Keratinocyte (primary cell): ENCODE data around the gene LYPD6B. TPM values are rescaled to one million over a fixed set of nuclear protein-coding genes. Genes with fewer than 3 reads are reported as not detected.

ENCODE experiments used
- DNase-seq: peaks from one replicate; pipeline ENCODE4 v3.0.0-alpha.2; 2011; ENCODE audit warnings: low read depth, missing footprints, low spot score
- FAIRE-seq: peaks from 2 replicates; lab custom pipeline; 2011; peaks lifted over from hg19 to GRCh38; lab: Jason Lieb, UNC
- H2AFZ ChIP-seq: 2 replicates; pipeline ENCODE4 v1.6.0; 2012; ENCODE audit warnings: low read length, control low read depth, inconsistent platforms; ENCODE audit not compliant: control insufficient read depth
- H3K27ac ChIP-seq: 2 replicates; pipeline ENCODE4 v1.5.1; 2011; ENCODE audit warnings: low read length; ENCODE audit not compliant: control insufficient read depth, insufficient read depth
- H3K27me3 ChIP-seq: 3 replicates; pipeline ENCODE4 v1.6.0; 2011; ENCODE audit warnings: low read length; ENCODE audit not compliant: control insufficient read depth, insufficient read depth; ENCODE audit errors: extremely low read depth
- H3K36me3 ChIP-seq, 2 experiments: 2 replicates in 1 of 2; 3 replicates in 1 of 2; pipeline ENCODE4 v1.5.1; 2011; ENCODE audit warnings: low read length in 2 of 2, mild to moderate bottlenecking in 1 of 2; ENCODE audit not compliant: control insufficient read depth in 2 of 2, insufficient read depth in 2 of 2; ENCODE audit errors: extremely low read depth in 1 of 2
- H3K4me1 ChIP-seq: 3 replicates; pipeline ENCODE4 v1.5.1; 2011; ENCODE audit warnings: low read length; ENCODE audit not compliant: control insufficient read depth, insufficient read depth; ENCODE audit errors: extremely low read depth
- H3K4me2 ChIP-seq: 3 replicates; pipeline ENCODE4 v1.6.0; 2011; ENCODE audit warnings: low read depth, low read length; ENCODE audit not compliant: control insufficient read depth, insufficient read depth; ENCODE audit errors: extremely low read depth
- H3K4me3 ChIP-seq, 3 experiments: fragments of 200-600 bp in 1 of 3; sonication (generic) in 1 of 3; 2 replicates in 2 of 3; 3 replicates in 1 of 3; pipeline ENCODE4 v1.5.1; 2011 to 2016; ENCODE audit warnings: low read length in 3 of 3, mild to moderate bottlenecking in 3 of 3, control low read depth in 2 of 3, inconsistent platforms in 1 of 3, low read depth in 1 of 3, mixed read lengths in 1 of 3, mixed run types in 1 of 3, moderate library complexity in 1 of 3; ENCODE audit not compliant: control insufficient read depth in 2 of 3, insufficient read depth in 2 of 3; ENCODE audit errors: extremely low read depth in 1 of 3
- H3K79me2 ChIP-seq: 2 replicates; pipeline ENCODE4 v1.6.0; 2012; ENCODE audit warnings: low read length; ENCODE audit not compliant: control insufficient read depth, insufficient read depth
- H3K9ac ChIP-seq: 3 replicates; pipeline ENCODE4 v1.6.0; 2011; ENCODE audit warnings: low read length; ENCODE audit not compliant: control insufficient read depth, insufficient read depth; ENCODE audit errors: extremely low read depth
- H3K9me1 ChIP-seq: 3 replicates; pipeline ENCODE4 v1.6.0; 2011; ENCODE audit warnings: low read length; ENCODE audit not compliant: control insufficient read depth, insufficient read depth; ENCODE audit errors: extremely low read depth
- H3K9me3 ChIP-seq: 2 replicates; pipeline ENCODE4 v1.5.1; 2012; ENCODE audit warnings: low read depth, low read length; ENCODE audit not compliant: control insufficient read depth
- H4K20me1 ChIP-seq: 3 replicates; pipeline ENCODE4 v1.6.0; 2011; ENCODE audit warnings: low read length; ENCODE audit not compliant: control insufficient read depth, insufficient read depth; ENCODE audit errors: extremely low read depth
- CTCF ChIP-seq, 3 experiments: IDR thresholded peaks in 1 of 3; conservative IDR thresholded peaks in 1 of 3; optimal IDR thresholded peaks in 1 of 3; 2 replicates in 2 of 3; 3 replicates in 1 of 3; pipeline versions ENCODE3 to v1.5.1; 2011; ENCODE audit warnings: low read length in 3 of 3, mild to moderate bottlenecking in 3 of 3, moderate library complexity in 2 of 3, control low read depth in 1 of 3, inconsistent platforms in 1 of 3; ENCODE audit not compliant: insufficient read depth in 2 of 3; ENCODE audit errors: extremely low read depth in 1 of 3
- EZH2 ChIP-seq: IDR thresholded peaks from one replicate; pipeline ENCODE4 v1.6.1; 2012; ENCODE audit warnings: inconsistent platforms, mild to moderate bottlenecking, low read length, moderate library complexity
- dilution Hi-C: fragments of 300-500 bp; cut with MboI; formaldehyde crosslinking; loops from one replicate; pipeline ENCODE4 v1.7.0; 2020; ENCODE audit warnings: low sequenced_read_pairs; ENCODE audit not compliant: extremely low pct_ligation_motif_present
- polyA plus RNA-seq, 5 experiments: library from polyadenylated mRNA; depleted of rRNA in 3 of 5; stranded (reverse) in 3 of 5; stranded (forward) in 1 of 5; unstranded in 1 of 5; fragments of >200 nt; gene quantifications; 1 replicate in 1 of 5; 2 replicates in 3 of 5; 3 replicates in 1 of 5; pipeline versions ENCODE4 v1.2.1 to v1.2.3, GENCODE V29; 2011 to 2012; ENCODE audit warnings: missing spikeins in 2 of 5, low read depth in 1 of 5, low replicate concordance in 1 of 5

Gene LYPD6B
- polyA plus RNA-seq, 1 donor (not counting 4 experiments of a cell fraction or from before 2014, with no cell fraction given), result 24.7 TPM

- Histone ChIP-seq H3K9me3 (no peaks in the 10 kb centered on the region), H3K27me3 (no peaks in the 10 kb centered on the region), H4K20me1 (no peaks in the 10 kb centered on the region), H3K9ac (no peak overlapping the region), H2AFZ (no peak overlapping the region), H3K27ac (no peak overlapping the region), H3K36me3 (no peaks in the 10 kb centered on the region), H3K79me2 (no peaks in the 10 kb centered on the region), H3K4me2 (no peak overlapping the region), H3K4me3 (no peak overlapping the region), H3K4me1 (peaks cover 3% of the 10 kb centered on the region), H3K9me1 (no peaks in the 10 kb centered on the region)
- no peak for TF ChIP-seq CTCF (optimal IDR thresholded peaks at IDR 0.05 in 1 of 3, IDR thresholded peaks at IDR 0.05 in 1 of 3, conservative IDR thresholded peaks at IDR 0.05 in 1 of 3; ENCODE audit: extremely low read depth in 1 of 3, insufficient read depth in 2 of 3, low read length in 3 of 3)
- no peak for TF ChIP-seq EZH2
- DNase-seq, result no peak
- dilution Hi-C loops, result no loop called here
- FAIRE-seq, result no peak
Measured at GRCh38 chr2:149036507-149037293, 1.8 kb upstream of the LYPD6B start.

GRCh38 chr2:149037851-149038250 lies 648 bp upstream of the LYPD6B start:
- Histone ChIP-seq H3K4me1 (peaks cover 3% of the 10 kb centered on the region), H3K9me1 (no peaks in the 10 kb centered on the region), H3K36me3 (no peaks in the 10 kb centered on the region), H3K4me2 (peak overlapping the region; percentile 89), H3K9me3 (no peaks in the 10 kb centered on the region), H4K20me1 (no peaks in the 10 kb centered on the region), H3K4me3 (peak overlapping the region; percentile 54 to 76 (median 68)), H3K27me3 (no peaks in the 10 kb centered on the region), H3K9ac (peak overlapping the region; percentile 81), H3K27ac (peak overlapping the region; percentile 55), H2AFZ (peak overlapping the region; percentile 81), H3K79me2 (no peaks in the 10 kb centered on the region)
- DNase-seq (no peak), FAIRE-seq (peak; percentile 13)
- peak; percentile 29 to 54 (median 42) for TF ChIP-seq CTCF (optimal IDR thresholded peaks at IDR 0.05 in 1 of 3, IDR thresholded peaks at IDR 0.05 in 1 of 3, conservative IDR thresholded peaks at IDR 0.05 in 1 of 3; ENCODE audit: extremely low read depth in 1 of 3, insufficient read depth in 2 of 3, low read length in 3 of 3)
- TF ChIP-seq EZH2, result no peak
- dilution Hi-C loops, result no loop called here
